Hepatocyte (in vitro differentiated cells): ENCODE results near the gene ARID3A. TPM values are rescaled to one million over a fixed set of nuclear protein-coding genes. Genes with fewer than 3 reads are reported as not detected.
A peak's percentile ranks its signal among the peaks of the same experiment; 100 is the strongest.

Experiments used
- DNase-seq: peaks from one replicate; pipeline ENCODE4 v3.0.0-alpha.2; 2016; ENCODE audit warnings: low spot score
- H2AFZ ChIP-seq: fragments of 200-600 bp; sonication (generic); 2 replicates; pipeline ENCODE4 v1.6.0; 2016; ENCODE audit warnings: antibody characterized with exemption, mild to moderate bottlenecking
- H3K27ac ChIP-seq: fragments of 200-600 bp; sonication (generic); 2 replicates; pipeline ENCODE4 v1.5.1; 2016; ENCODE audit warnings: mild to moderate bottlenecking
- H3K27me3 ChIP-seq: fragments of 200-600 bp; sonication (generic); 2 replicates; pipeline ENCODE4 v1.6.1; 2016
- H3K36me3 ChIP-seq: fragments of 200-600 bp; sonication (generic); replicated peaks from 2 replicates; pipeline ENCODE4 v1.5.1; 2016; ENCODE audit warnings: low read depth; ENCODE audit not compliant: insufficient read depth
- H3K4me1 ChIP-seq: fragments of 200-600 bp; sonication (generic); 2 replicates; pipeline ENCODE4 v1.5.1; 2016; ENCODE audit warnings: mild to moderate bottlenecking, moderate library complexity; ENCODE audit not compliant: insufficient read depth
- H3K4me2 ChIP-seq: fragments of 200-600 bp; sonication (generic); 2 replicates; pipeline ENCODE4 v1.6.0; 2016
- H3K4me3 ChIP-seq: fragments of 200-600 bp; sonication (generic); 2 replicates; pipeline ENCODE4 v1.5.1; 2016; ENCODE audit warnings: mild to moderate bottlenecking
- H3K79me2 ChIP-seq: fragments of 200-600 bp; sonication (generic); 2 replicates; pipeline ENCODE4 v1.6.0; 2017; ENCODE audit warnings: mild to moderate bottlenecking
- H3K9me2 ChIP-seq: fragments of 200-600 bp; sonication (generic); replicated peaks from 2 replicates; pipeline ENCODE4 v1.6.0; 2017; ENCODE audit warnings: mild to moderate bottlenecking; ENCODE audit not compliant: insufficient read depth
- H3K9me3 ChIP-seq: fragments of 200-600 bp; sonication (generic); 2 replicates; pipeline ENCODE4 v1.5.1; 2016; ENCODE audit warnings: low read depth, mild to moderate bottlenecking
- H4K20me1 ChIP-seq: fragments of 200-600 bp; sonication (generic); 2 replicates; pipeline ENCODE4 v1.6.0; 2016; ENCODE audit warnings: mild to moderate bottlenecking; ENCODE audit not compliant: insufficient read depth, poor library complexity, severe bottlenecking
- EZH2 ChIP-seq: fragments of 200-600 bp; sonication (generic); IDR thresholded peaks from 2 replicates; pipeline ENCODE4 v1.6.1; 2016; ENCODE audit warnings: antibody characterized with exemption, mild to moderate bottlenecking, borderline replicate concordance
- EZH2phosphoT487 ChIP-seq: fragments of 200-600 bp; sonication (generic); IDR thresholded peaks from one replicate; pipeline ENCODE4 v1.6.1; 2018; ENCODE audit warnings: antibody characterized with exemption, mild to moderate bottlenecking, low read depth, moderate library complexity; ENCODE audit not compliant: unreplicated experiment, severe bottlenecking
- WGBS: methylation state at CpG from one replicate; pipeline ENCODE4 v1.1.6; 2016; ENCODE audit warnings: low lambda C conversion rate; ENCODE audit errors: missing lambda C conversion rate; 5-methylcytosine and 5-hydroxymethylcytosine counted together
- polyA plus RNA-seq: library from polyadenylated mRNA; unstranded; fragments of >200 nt; fragmentation: Nextera tagmentation; extraction: Ambion mirVana; gene quantifications from 2 replicates; pipeline ENCODE4 v1.2.1, GENCODE V29; 2016
- total RNA-seq: library from RNA; depleted of rRNA; stranded (reverse); fragments of >200 nt; gene quantifications from 2 replicates; pipeline ENCODE4 v1.2.3, GENCODE V29; 2014
- TF ChIP-seq, protein P1 (sequence below): fragments of 200-600 bp; sonication (generic); IDR thresholded peaks from 2 replicates; pipeline ENCODE4 v1.5.1; 2016; ENCODE audit warnings: antibody characterized with exemption, mild to moderate bottlenecking; ENCODE audit not compliant: poor library complexity

The ARID3A gene
- total and polyA plus RNA-seq, 2 experiments from 2014 or later = 122 to 180 TPM

DNA sequence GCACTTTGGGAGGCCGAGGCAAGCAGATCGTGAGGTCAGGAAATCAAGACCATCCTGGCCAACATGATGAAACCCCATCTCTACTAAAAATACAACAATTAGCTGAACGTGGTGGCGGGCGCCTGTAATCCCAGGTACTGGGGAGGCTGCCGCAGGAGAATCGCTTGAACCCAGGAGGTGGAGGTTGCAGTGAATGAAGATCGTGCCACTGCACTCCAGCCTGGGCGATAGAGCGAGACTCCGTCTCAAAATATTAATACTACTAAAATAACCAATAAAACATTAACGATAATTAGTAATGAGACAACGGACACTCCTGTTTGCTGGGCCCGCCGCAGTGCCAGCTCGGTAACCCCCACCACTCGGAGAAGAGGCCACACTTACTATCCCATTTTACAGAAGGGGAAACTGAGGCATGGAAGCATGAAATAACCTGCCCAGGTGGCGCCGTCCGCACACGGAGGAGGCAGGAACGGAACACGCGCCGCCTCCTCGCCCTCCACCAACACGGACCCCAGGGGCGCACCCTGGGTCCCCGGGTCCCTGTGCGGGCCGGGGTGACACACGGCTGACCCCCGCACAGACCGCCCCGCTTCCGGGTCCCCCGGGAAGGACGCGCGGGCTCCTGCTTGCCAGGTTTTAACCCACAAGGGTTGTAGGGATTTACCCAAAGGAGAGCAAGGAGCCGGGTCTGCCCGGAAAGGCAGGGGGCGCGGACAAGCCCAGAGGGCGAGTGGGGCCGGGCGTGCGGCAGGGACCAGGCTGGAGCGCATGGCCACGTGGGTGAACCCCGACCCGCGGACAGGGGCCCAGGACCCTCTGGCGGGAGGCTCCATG lies 14.4 kb upstream of the ARID3A start:
- Histone ChIP-seq H3K27me3 (no peaks in the 10 kb centered on the region), H3K4me2 (peak overlapping the region; percentile 80), H4K20me1 (no peaks in the 10 kb centered on the region), H3K36me3 (no peaks in the 10 kb centered on the region), H2AFZ (no peak overlapping the region), H3K9me3 (no peaks in the 10 kb centered on the region), H3K79me2 (peaks cover 63% of the 10 kb centered on the region), H3K4me1 (peaks cover 8% of the 10 kb centered on the region), H3K9me2 (no peaks in the 10 kb centered on the region), H3K4me3 (no peak overlapping the region), H3K27ac (no peak overlapping the region)
- TF ChIP-seq, protein P1, sequence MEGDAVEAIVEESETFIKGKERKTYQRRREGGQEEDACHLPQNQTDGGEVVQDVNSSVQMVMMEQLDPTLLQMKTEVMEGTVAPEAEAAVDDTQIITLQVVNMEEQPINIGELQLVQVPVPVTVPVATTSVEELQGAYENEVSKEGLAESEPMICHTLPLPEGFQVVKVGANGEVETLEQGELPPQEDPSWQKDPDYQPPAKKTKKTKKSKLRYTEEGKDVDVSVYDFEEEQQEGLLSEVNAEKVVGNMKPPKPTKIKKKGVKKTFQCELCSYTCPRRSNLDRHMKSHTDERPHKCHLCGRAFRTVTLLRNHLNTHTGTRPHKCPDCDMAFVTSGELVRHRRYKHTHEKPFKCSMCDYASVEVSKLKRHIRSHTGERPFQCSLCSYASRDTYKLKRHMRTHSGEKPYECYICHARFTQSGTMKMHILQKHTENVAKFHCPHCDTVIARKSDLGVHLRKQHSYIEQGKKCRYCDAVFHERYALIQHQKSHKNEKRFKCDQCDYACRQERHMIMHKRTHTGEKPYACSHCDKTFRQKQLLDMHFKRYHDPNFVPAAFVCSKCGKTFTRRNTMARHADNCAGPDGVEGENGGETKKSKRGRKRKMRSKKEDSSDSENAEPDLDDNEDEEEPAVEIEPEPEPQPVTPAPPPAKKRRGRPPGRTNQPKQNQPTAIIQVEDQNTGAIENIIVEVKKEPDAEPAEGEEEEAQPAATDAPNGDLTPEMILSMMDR = no peak
- TF ChIP-seq EZH2phosphoT487 = no peak
- no peak for TF ChIP-seq EZH2
- 92% methylated on average over 45 of the region's 54 CpGs for WGBS
- DNase-seq = no peak

GRCh38 chr19:912181-913079 lies 13.4 kb upstream of the ARID3A start:
- Histone ChIP-seq H3K4me1 (peaks cover 14% of the 10 kb centered on the region), H3K4me3 (peak overlapping the region; percentile 91), H3K4me2 (peak overlapping the region; percentile 80), H3K79me2 (peaks cover 54% of the 10 kb centered on the region), H2AFZ (no peak overlapping the region), H3K27ac (peak overlapping the region; percentile 89), H4K20me1 (no peaks in the 10 kb centered on the region), H3K27me3 (peaks cover 8% of the 10 kb centered on the region), H3K9me2 (no peaks in the 10 kb centered on the region), H3K9me3 (no peaks in the 10 kb centered on the region), H3K36me3 (no peaks in the 10 kb centered on the region)
- DNase-seq = peak; percentile 53
- TF ChIP-seq EZH2phosphoT487 = no peak
- TF ChIP-seq, protein P1 = no peak
- no peak for TF ChIP-seq EZH2
- WGBS = no CpG with 5 or more reads among the region's 69 CpGs

DNA sequence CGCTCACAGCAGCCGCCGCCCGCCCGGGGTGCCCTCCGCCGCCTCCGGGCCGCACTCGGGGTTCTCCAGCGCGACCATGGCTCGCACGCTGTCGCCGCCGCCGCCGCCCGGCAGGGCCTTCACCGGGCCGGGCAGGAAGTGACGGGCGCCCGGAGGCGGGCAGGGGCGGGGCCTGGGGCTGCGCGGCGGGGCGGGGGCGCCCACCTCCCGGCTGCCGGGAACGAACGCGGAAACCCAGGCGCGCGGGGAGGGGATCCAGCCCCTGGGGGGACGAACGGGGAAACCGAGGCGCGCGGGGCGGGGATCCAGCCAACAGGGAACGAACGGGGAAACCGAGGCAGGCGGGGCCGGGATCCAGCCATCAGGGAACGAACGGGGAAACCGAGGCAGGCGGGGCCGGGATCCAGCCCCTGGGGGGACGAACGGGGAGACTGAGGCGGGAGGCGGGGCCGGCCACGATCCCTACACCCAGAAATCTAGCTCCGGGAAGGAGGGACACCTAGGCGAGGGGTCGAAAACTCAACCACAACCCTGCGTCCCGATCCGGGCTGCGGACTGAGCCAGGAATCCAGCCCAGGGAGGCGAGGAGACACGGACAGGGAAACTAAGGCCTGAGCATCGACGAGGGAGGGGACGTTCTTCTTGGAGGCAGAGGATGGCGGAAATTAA lies 12.6 kb upstream of the ARID3A start, which contains the start of gene R3HDM4:
TSS of gene R3HDM4 (minus strand) at position 140 of the 669 bp plus-strand sequence. CDS start at position 78, 62 bp downstream.
- no peaks in the 10 kb centered on the region for H3K9me3 ChIP-seq
- H3K9me2 ChIP-seq = no peaks in the 10 kb centered on the region
- 2% methylated on average over 18 of the region's 76 CpGs for WGBS
- H4K20me1 ChIP-seq = no peaks in the 10 kb centered on the region
- H3K4me3 ChIP-seq = peak within 1 kb of the TSS; percentile 91
- DNase-seq = peak; percentile 91
- peak within 1 kb of the TSS; percentile 98 for H2AFZ ChIP-seq
- peaks cover 16% of the 10 kb centered on the region for H3K27me3 ChIP-seq
- H3K36me3 ChIP-seq = no peaks in the 10 kb centered on the region
- peaks cover 46% of the 10 kb centered on the region for H3K79me2 ChIP-seq
- peaks cover 21% of the 10 kb centered on the region for H3K4me1 ChIP-seq
- H3K4me2 ChIP-seq = peak within 1 kb of the TSS; percentile 99
- no peak for TF ChIP-seq EZH2phosphoT487
- no peak for TF ChIP-seq EZH2
- TF ChIP-seq, protein P1 = no peak
- H3K27ac ChIP-seq = peak within 1 kb of the TSS; percentile 96
